ENCODE data around the gene WNK2. TPM values are rescaled to one million over a fixed set of nuclear protein-coding genes. Genes with fewer than 3 reads are reported as not detected.

Gene WNK2
- total and polyA plus RNA-seq, 4 donors = 29.2 to 124 (median 69.5) TPM

- WGBS (ENCODE audit: insufficient coverage) = 96% methylated on average over 17 of the region's 17 CpGs
- Histone ChIP-seq H3K4me1 (ENCODE audit: control insufficient read depth, insufficient read depth, low read length) (peaks cover 53% of the 10 kb centered on the region), H3K4me3 (ENCODE audit: low read depth, low read length) (no peak overlapping the region), H3K27ac (ENCODE audit: low read depth, low read length) (no peak overlapping the region), H3K36me3 (ENCODE audit: control insufficient read depth, insufficient read depth, low read length) (peaks cover 51% of the 10 kb centered on the region), H3K9me3 (ENCODE audit: control insufficient read depth, insufficient read depth, low read length) (no peaks in the 10 kb centered on the region), H3K27me3 (ENCODE audit: control insufficient read depth, insufficient read depth, low read length) (no peaks in the 10 kb centered on the region)
- no peak for DNase-seq (ENCODE audit: low read depth in 4 of 6, low spot score in 6 of 6)
These were observed 6.9 kb downstream of the WNK2 start for GRCh38 chr9:93190656-93191353.

- H3K4me1 ChIP-seq (ENCODE audit: control insufficient read depth, insufficient read depth, low read length) = peaks cover 48% of the 10 kb centered on the region
- H3K36me3 ChIP-seq (ENCODE audit: control insufficient read depth, insufficient read depth, low read length) = peaks cover 47% of the 10 kb centered on the region
- no peak overlapping the region for H3K27ac ChIP-seq (ENCODE audit: low read depth, low read length)
- H3K9me3 ChIP-seq (ENCODE audit: control insufficient read depth, insufficient read depth, low read length) = no peaks in the 10 kb centered on the region
- H3K4me3 ChIP-seq (ENCODE audit: low read depth, low read length) = no peak overlapping the region
- no peak for DNase-seq (ENCODE audit: low read depth in 4 of 6, low spot score in 6 of 6)
- H3K27me3 ChIP-seq (ENCODE audit: control insufficient read depth, insufficient read depth, low read length) = no peaks in the 10 kb centered on the region
- WGBS (ENCODE audit: insufficient coverage) = 96% methylated on average over 5 of the region's 5 CpGs
These were observed 7.4 kb downstream of the WNK2 start for GRCh38 chr9:93191354-93191660.

GRCh38 chr9:93192721-93193387 is 8.9 kb downstream of the WNK2 start:
- 78% methylated on average over 6 of the region's 11 CpGs for WGBS (ENCODE audit: insufficient coverage)
- H3K4me1 ChIP-seq (ENCODE audit: control insufficient read depth, insufficient read depth, low read length) = peaks cover 37% of the 10 kb centered on the region
- H3K9me3 ChIP-seq (ENCODE audit: control insufficient read depth, insufficient read depth, low read length) = no peaks in the 10 kb centered on the region
- H3K27ac ChIP-seq (ENCODE audit: low read depth, low read length) = no peak overlapping the region
- H3K36me3 ChIP-seq (ENCODE audit: control insufficient read depth, insufficient read depth, low read length) = peaks cover 43% of the 10 kb centered on the region
- no peak for DNase-seq (ENCODE audit: low read depth in 4 of 6, low spot score in 6 of 6)
- no peaks in the 10 kb centered on the region for H3K27me3 ChIP-seq (ENCODE audit: control insufficient read depth, insufficient read depth, low read length)
- no peak overlapping the region for H3K4me3 ChIP-seq (ENCODE audit: low read depth, low read length)

GRCh38 chr9:93193388-93194220 is 9.7 kb downstream of the WNK2 start:
- Histone ChIP-seq H3K9me3 (ENCODE audit: control insufficient read depth, insufficient read depth, low read length) (no peaks in the 10 kb centered on the region), H3K4me3 (ENCODE audit: low read depth, low read length) (no peak overlapping the region), H3K36me3 (ENCODE audit: control insufficient read depth, insufficient read depth, low read length) (peaks cover 38% of the 10 kb centered on the region), H3K4me1 (ENCODE audit: control insufficient read depth, insufficient read depth, low read length) (peaks cover 39% of the 10 kb centered on the region), H3K27me3 (ENCODE audit: control insufficient read depth, insufficient read depth, low read length) (no peaks in the 10 kb centered on the region), H3K27ac (ENCODE audit: low read depth, low read length) (no peak overlapping the region)
- peak in 2 of 6 donors; percentile 47 to 55 for DNase-seq (ENCODE audit: low read depth in 4 of 6, low spot score in 6 of 6)
- WGBS (ENCODE audit: insufficient coverage) = 19% methylated on average over 7 of the region's 12 CpGs

- no peaks in the 10 kb centered on the region for H3K27me3 ChIP-seq (ENCODE audit: control insufficient read depth, insufficient read depth, low read length)
- peaks cover 39% of the 10 kb centered on the region for H3K4me1 ChIP-seq (ENCODE audit: control insufficient read depth, insufficient read depth, low read length)
- DNase-seq (ENCODE audit: low read depth in 4 of 6, low spot score in 6 of 6) = peak in 1 of 6 donors; percentile 40
- no peak overlapping the region for H3K4me3 ChIP-seq (ENCODE audit: low read depth, low read length)
- H3K36me3 ChIP-seq (ENCODE audit: control insufficient read depth, insufficient read depth, low read length) = peaks cover 40% of the 10 kb centered on the region
- no peaks in the 10 kb centered on the region for H3K9me3 ChIP-seq (ENCODE audit: control insufficient read depth, insufficient read depth, low read length)
- H3K27ac ChIP-seq (ENCODE audit: low read depth, low read length) = no peak overlapping the region
- no CpG with 5 or more reads among the region's 1 CpG for WGBS (ENCODE audit: insufficient coverage)
These were observed 10.3 kb downstream of the WNK2 start for GRCh38 chr9:93194221-93194625.

GRCh38 chr9:93194641-93195040 is 10.7 kb downstream of the WNK2 start:
- Histone ChIP-seq H3K36me3 (ENCODE audit: control insufficient read depth, insufficient read depth, low read length) (peaks cover 36% of the 10 kb centered on the region), H3K9me3 (ENCODE audit: control insufficient read depth, insufficient read depth, low read length) (no peaks in the 10 kb centered on the region), H3K27ac (ENCODE audit: low read depth, low read length) (no peak overlapping the region), H3K27me3 (ENCODE audit: control insufficient read depth, insufficient read depth, low read length) (no peaks in the 10 kb centered on the region), H3K4me3 (ENCODE audit: low read depth, low read length) (no peak overlapping the region), H3K4me1 (ENCODE audit: control insufficient read depth, insufficient read depth, low read length) (peaks cover 38% of the 10 kb centered on the region)
- WGBS (ENCODE audit: insufficient coverage) = 14% methylated on average over 2 of the region's 3 CpGs
- DNase-seq (ENCODE audit: low read depth in 4 of 6, low spot score in 6 of 6) = peak in 2 of 6 donors; percentile 29 to 52

GRCh38 chr9:93196096-93197055 is 12.4 kb downstream of the WNK2 start:
- Histone ChIP-seq H3K4me1 (ENCODE audit: control insufficient read depth, insufficient read depth, low read length) (peaks cover 53% of the 10 kb centered on the region), H3K4me3 (ENCODE audit: low read depth, low read length) (no peak overlapping the region), H3K27ac (ENCODE audit: low read depth, low read length) (no peak overlapping the region), H3K9me3 (ENCODE audit: control insufficient read depth, insufficient read depth, low read length) (no peaks in the 10 kb centered on the region), H3K27me3 (ENCODE audit: control insufficient read depth, insufficient read depth, low read length) (no peaks in the 10 kb centered on the region), H3K36me3 (ENCODE audit: control insufficient read depth, insufficient read depth, low read length) (peaks cover 24% of the 10 kb centered on the region)
- 94% methylated on average over 8 of the region's 9 CpGs for WGBS (ENCODE audit: insufficient coverage)
- DNase-seq (ENCODE audit: low read depth in 4 of 6, low spot score in 6 of 6) = no peak

- H3K27me3 ChIP-seq (ENCODE audit: control insufficient read depth, insufficient read depth, low read length) = no peaks in the 10 kb centered on the region
- H3K27ac ChIP-seq (ENCODE audit: low read depth, low read length) = no peak overlapping the region
- WGBS (ENCODE audit: insufficient coverage) = 85% methylated on average over 9 of the region's 9 CpGs
- H3K9me3 ChIP-seq (ENCODE audit: control insufficient read depth, insufficient read depth, low read length) = no peaks in the 10 kb centered on the region
- peaks cover 60% of the 10 kb centered on the region for H3K4me1 ChIP-seq (ENCODE audit: control insufficient read depth, insufficient read depth, low read length)
- H3K4me3 ChIP-seq (ENCODE audit: low read depth, low read length) = no peak overlapping the region
- DNase-seq (ENCODE audit: low read depth in 4 of 6, low spot score in 6 of 6) = no peak
- H3K36me3 ChIP-seq (ENCODE audit: control insufficient read depth, insufficient read depth, low read length) = peaks cover 18% of the 10 kb centered on the region
These were observed 13.7 kb downstream of the WNK2 start for GRCh38 chr9:93197670-93198069.

Data from spinal cord (tissue), 10 donors.